K562 (cell line): Measurements from ENCODE around the gene CCL22. TPM values are rescaled to one million over a fixed set of nuclear protein-coding genes. Genes with fewer than 3 reads are reported as not detected.

Source experiments
- ATAC-seq: fragments of 200-7000 bp; cut with Tn5 transposase; 3 replicates; pipeline ENCODE4 v1.9.1; 2020; ENCODE audit warnings: moderate library complexity
- BruUV-seq: library from RNA; stranded (reverse); fragments of 400-500 nt; replicated peaks from 2 replicates; lab custom pipeline; 2021; lab: Mats Ljungman, UMichigan
- CTCF ChIA-PET: fragments of 300-600 bp; formaldehyde crosslinking; extraction: SDS; loops from one replicate; lab custom pipeline; 2021; ENCODE audit warnings: low intra/inter-chr PET ratio; lab: Yijun Ruan, JAX
- POLR2A ChIA-PET: fragments of 300-600, 350-650 bp; sonication (Branson Sonifier 250); formaldehyde crosslinking; extraction: SDS; loops from one replicate; lab custom pipeline; 2021; ENCODE audit warnings: antibody characterized with exemption, inconsistent platforms; lab: Yijun Ruan, JAX
- DNase-seq, 4 experiments: peaks; one replicate each; pipeline versions ENCODE4 v3.0.0 to v3.0.0-alpha.2; 2011 to 2018; ENCODE audit warnings: low spot score in 3 of 4, mixed read lengths in 3 of 4; ENCODE audit errors: extremely low read depth in 1 of 4
- FAIRE-seq: peaks from 2 replicates; lab custom pipeline; 2011; peaks lifted over from hg19 to GRCh38; lab: Jason Lieb, UNC
- H2AFZ ChIP-seq: 2 replicates; pipeline ENCODE4 v1.6.0; 2011; ENCODE audit warnings: low read depth, low read length, control low read depth, inconsistent platforms
- H3K27ac ChIP-seq: fragments of 200-600 bp; 3 replicates; pipeline ENCODE4 v1.8.0; 2011; ENCODE audit warnings: low read depth, mild to moderate bottlenecking, control low read depth, inconsistent platforms, low read length, moderate library complexity, mixed read lengths; ENCODE audit errors: extremely low read depth
- H3K27me3 ChIP-seq, 2 experiments: fragments of 300-600 bp in 1 of 2; 2 replicates in 1 of 2; 3 replicates in 1 of 2; pipeline versions ENCODE4 v1.6.0 to v1.8.0; 2011; ENCODE audit warnings: inconsistent platforms in 2 of 2, low read length in 2 of 2, mild to moderate bottlenecking in 1 of 2, mixed read lengths in 1 of 2, moderate library complexity in 1 of 2; ENCODE audit not compliant: control insufficient read depth in 2 of 2, insufficient read depth in 2 of 2
- H3K36me3 ChIP-seq: fragments of 300-600 bp; 3 replicates; pipeline ENCODE4 v1.8.0; 2011; ENCODE audit warnings: mild to moderate bottlenecking, low read length, inconsistent platforms; ENCODE audit not compliant: control insufficient read depth, insufficient read depth
- H3K4me1 ChIP-seq, 2 experiments: fragments of 200-600 bp in 1 of 2; replicated peaks in 1 of 2; 2 replicates in 1 of 2; 3 replicates in 1 of 2; pipeline versions ENCODE4 v1.5.1 to v1.8.0; 2011; ENCODE audit warnings: inconsistent platforms in 2 of 2, low read length in 2 of 2, mild to moderate bottlenecking in 1 of 2, mixed read lengths in 1 of 2, moderate library complexity in 1 of 2; ENCODE audit not compliant: control insufficient read depth in 2 of 2, insufficient read depth in 2 of 2
- H3K4me2 ChIP-seq: 2 replicates; pipeline ENCODE4 v1.6.1; 2011; ENCODE audit warnings: low read length, control low read depth, inconsistent platforms, mixed read lengths; ENCODE audit not compliant: insufficient read depth
- H3K4me3 ChIP-seq: fragments of 200-600 bp; sonication (generic), shearing (Covaris generic); 2 replicates; pipeline ENCODE4 v1.5.1; 2016; ENCODE audit warnings: control low read depth, inconsistent platforms
- H3K79me2 ChIP-seq: fragments of 200-600 bp; 3 replicates; pipeline ENCODE4 v1.8.0; 2011; ENCODE audit warnings: low read length, inconsistent platforms; ENCODE audit not compliant: control insufficient read depth, insufficient read depth
- H3K9ac ChIP-seq, 2 experiments: 2 replicates each; pipeline versions ENCODE4 v1.6.0 to v1.6.1; 2011; ENCODE audit warnings: low read depth in 2 of 2, low read length in 2 of 2, control low read depth in 1 of 2, inconsistent platforms in 1 of 2, mild to moderate bottlenecking in 1 of 2, mixed read lengths in 1 of 2; ENCODE audit not compliant: insufficient read depth in 1 of 2
- H3K9me1 ChIP-seq: one replicate; pipeline ENCODE4 v1.6.0; 2011; ENCODE audit warnings: inconsistent platforms, mild to moderate bottlenecking, low read length, moderate library complexity; ENCODE audit not compliant: control insufficient read depth, insufficient read depth
- H3K9me3 ChIP-seq: replicated peaks from 2 replicates; pipeline ENCODE4 v1.5.1; 2011; ENCODE audit warnings: low read depth, low read length, inconsistent platforms; ENCODE audit not compliant: control insufficient read depth, insufficient read depth
- H4K20me1 ChIP-seq: replicated peaks from 2 replicates; pipeline ENCODE4 v1.6.1; 2011; ENCODE audit warnings: low read length, inconsistent platforms, mixed read lengths; ENCODE audit not compliant: control insufficient read depth, insufficient read depth
- CHD4 ChIP-seq: fragments of 200-600 bp; sonication (generic); IDR thresholded peaks from 3 replicates; pipeline ENCODE4 v1.6.1; 2012; ENCODE audit warnings: low read depth, mild to moderate bottlenecking, mixed read lengths, low read length, inconsistent platforms; ENCODE audit not compliant: insufficient read depth, insufficient replicate concordance, poor library complexity, severe bottlenecking
- SRF ChIP-seq, 2 experiments: fragments of 250-450, 450-650 bp in 1 of 2; sonication (Bioruptor Pico) in 1 of 2; sonication (generic) in 1 of 2; formaldehyde crosslinking; IDR thresholded peaks; 2 replicates each; pipeline versions ENCODE4 v1.5.0 to v1.5.1; 2020 to 2022; ENCODE audit warnings: mild to moderate bottlenecking in 1 of 2, missing genetic modification reagents in 1 of 2
- USF2 ChIP-seq: sonication (generic); formaldehyde crosslinking; IDR thresholded peaks from 2 replicates; pipeline ENCODE4 v1.5.0; 2020; ENCODE audit warnings: missing genetic modification reagents
- ZNF121 ChIP-seq: sonication (generic); formaldehyde crosslinking; conservative IDR thresholded peaks from 2 replicates; pipeline ENCODE4 v1.8.0; 2022; ENCODE audit warnings: missing genetic modification reagents
- ZNF253 ChIP-seq: fragments of 250-450 bp; sonication (Bioruptor Pico); conservative IDR thresholded peaks from 2 replicates; pipeline ENCODE4 v1.6.1; 2021; ENCODE audit warnings: mild to moderate bottlenecking
- WGBS: fragments of 100-300 bp; shearing (Covaris generic); methylation state at CpG from one replicate; pipeline ENCODE4 v1.1.6; 2016; ENCODE audit warnings: low coverage, mixed read lengths; ENCODE audit not compliant: insufficient coverage; ENCODE audit errors: missing lambda C conversion rate; 5-methylcytosine and 5-hydroxymethylcytosine counted together
- in situ Hi-C: fragments of 300-500 bp; cut with MboI; formaldehyde crosslinking; loops from 4 replicates; pipeline ENCODE4 v1.15.0; 2018; ENCODE audit warnings: inconsistent platforms, mixed read lengths
- intact Hi-C: fragments of 100-400 bp; cut with micrococcal nuclease; formaldehyde crosslinking; loops from 2 replicates; pipeline ENCODE4 v1.14.2; 2022
- polyA plus RNA-seq, 8 experiments: library from polyadenylated mRNA; depleted of rRNA in 4 of 8; stranded (reverse) in 5 of 8; unstranded in 3 of 8; fragments of >200 nt; fragmentation: Nextera tagmentation in 2 of 8; fragmentation: Illumina TruSeq in 1 of 8; extraction: Ambion mirVana in 2 of 8; extraction: Trizol in 1 of 8; gene quantifications; 2 replicates each; pipeline versions ENCODE4 v1.2.1 to v1.2.3, GENCODE V29; 2011 to 2014; ENCODE audit warnings: inconsistent platforms in 1 of 8, missing spikeins in 1 of 8
- total RNA-seq, 7 experiments: library from RNA; depleted of rRNA in 6 of 7; stranded (reverse); fragments of >200 nt in 6 of 7; fragmentation: Illumina TruSeq in 2 of 7; extraction: Trizol in 2 of 7; gene quantifications; 2 replicates each; pipeline versions ENCODE4 v1.2.1 to v1.2.3, GENCODE V29; 2011 to 2021; ENCODE audit warnings: low replicate concordance in 1 of 7

Gene CCL22
- total and polyA plus RNA-seq, 9 of the 15 experiments (the other 6 are each of a cell fraction or from before 2014, with no cell fraction given): 0.04 to 0.29 (median 0.06) TPM; not detected in 5

- ATAC-seq (no peak), FAIRE-seq (peak; percentile 37), DNase-seq (no peak)
- H4K20me1 ChIP-seq: no peaks in the 10 kb centered on the region
- POLR2A ChIA-PET: no interaction called here
- no peak overlapping the region for H3K4me2 ChIP-seq
- H3K9ac ChIP-seq: no peak overlapping the region
- in situ Hi-C loops (no loop called here), intact Hi-C loops (no loop called here)
- no peaks in the 10 kb centered on the region for H3K79me2 ChIP-seq
- no peaks in the 10 kb centered on the region for H3K9me1 ChIP-seq
- H3K4me1 ChIP-seq: no peaks in the 10 kb centered on the region
- BruUV-seq: no TSS peak
- no peak overlapping the region for H3K27ac ChIP-seq
- 15% methylated on average over 3 of the region's 3 CpGs for WGBS
- no peak overlapping the region for H3K4me3 ChIP-seq
- H2AFZ ChIP-seq: no peak overlapping the region
- TF ChIP-seq ZNF253 (CRISPR knock-in tag): no peak
- no peak for TF ChIP-seq CHD4
- peak; percentile 77 for TF ChIP-seq ZNF121
- TF ChIP-seq USF2 (CRISPR knock-in tag): no peak
- TF ChIP-seq SRF (CRISPR knock-in tag; IDR thresholded peaks at IDR 0.05): no peak
- no peaks in the 10 kb centered on the region for H3K36me3 ChIP-seq
- CTCF ChIA-PET: no interaction called here
- H3K9me3 ChIP-seq: no peaks in the 10 kb centered on the region
- peaks cover 8 to 15% of the 10 kb centered on the region in 2 experiments; a peak in 4 of 5 replicates for H3K27me3 ChIP-seq
These were observed 27.2 kb upstream of the CCL22 start for GRCh38 chr16:57331355-57331754.
